Mucosa of descending colon (tissue), 3 donors: ENCODE measurements around the gene YPEL2. TPM values are rescaled to one million over a fixed set of nuclear protein-coding genes. Genes with fewer than 3 reads are reported as not detected.
"Not testable (repeated sequence)": the region's sequence is repeated elsewhere in the genome, so short reads cannot be mapped to it uniquely, and the experiment has no call there.

Experiments used
- ATAC-seq: fragments of 200-7000 bp; cut with Tn5 transposase; one replicate; pipeline ENCODE4 v1.9.1; 2020; ENCODE audit warnings: mild to moderate bottlenecking, moderate library complexity
- DNase-seq, 3 donors: peaks; one replicate each; pipeline ENCODE4 v3.0.0-alpha.2; 2020
- H3K36me3 ChIP-seq: fragments of 200-600 bp; one replicate; pipeline ENCODE4 v1.8.0; 2021; ENCODE audit warnings: low read depth, mild to moderate bottlenecking
- H3K4me1 ChIP-seq: fragments of 200-600 bp; one replicate; pipeline ENCODE4 v1.8.0; 2021; ENCODE audit warnings: low read depth, mild to moderate bottlenecking
- H3K4me3 ChIP-seq: fragments of 200-600 bp; one replicate; pipeline ENCODE4 v1.8.0; 2021; ENCODE audit warnings: mild to moderate bottlenecking
- H3K9me3 ChIP-seq: fragments of 200-600 bp; one replicate; pipeline ENCODE4 v1.8.0; 2021; ENCODE audit warnings: mild to moderate bottlenecking
- CTCF ChIP-seq: fragments of 200-600 bp; IDR thresholded peaks from one replicate; pipeline ENCODE4 v1.8.0; 2022; ENCODE audit warnings: antibody characterized with exemption, mild to moderate bottlenecking
- intact Hi-C, 2 donors: fragments of 100-400 bp; cut with DNase I in 1 of 2; cut with micrococcal nuclease in 1 of 2; formaldehyde crosslinking; loops; one replicate each; pipeline versions ENCODE4 v1.11.0 to v1.11.1; 2022; cut with DNase I, micrococcal nuclease
- long read RNA-seq, 2 donors: library from polyadenylated mRNA; unstranded; transcript quantifications; one replicate each; pipeline ENCODE4 v2.0.0, GENCODE V29; 2019 to 2021
- total RNA-seq, 3 donors: library from RNA; stranded (reverse); fragmentation: NEBNext Ultra II Directional in 2 of 3; extraction: Animal tissue kit (Norgen Biotek cat#: 25700) in 2 of 3; gene quantifications; one replicate each; pipeline versions ENCODE4 v1.2.1 to v1.2.4, GENCODE V29; 2021 to 2023
- donor health status: DM: no; HTN: no; CAD: no; lungs with moderate emphysema.
- donor health status: DM: no; HTN: no; CAD: no.
- donor health status: DM: no; HTN: yes; CAD: no.

Gene YPEL2
- 10 to 100 TPM; 29.6 to 33.8 (median 32.8) TPM for total RNA-seq
- long read RNA-seq, donor 1, full-length matches to known transcripts, result 16 of 28 reads
- long read RNA-seq, donor 1, partial matches to known transcripts, result 2 of 28 reads
- long read RNA-seq, donor 1, other reads (novel, unspliced or antisense), result 10 of 28 reads
- long read RNA-seq, donor 2, full-length matches to known transcripts, result 21 of 25 reads
- long read RNA-seq, donor 2, partial matches to known transcripts, result 0 of 25 reads
- long read RNA-seq, donor 2, other reads (novel, unspliced or antisense), result 4 of 25 reads

GRCh38 chr17:59331129-59331928, at the start of gene YPEL2:
YPEL2 (plus strand) TSS chr17:59331655; CDS start chr17:59353410, 21,755 bp downstream.
- TF ChIP-seq CTCF, result no peak
- intact Hi-C loops, result no loop called here
- DNase-seq (peak; percentile 94 to 98 (median 97)), ATAC-seq (peak; percentile 87)
- Histone ChIP-seq H3K36me3 (no peaks in the 10 kb centered on the region), H3K9me3 (no peaks in the 10 kb centered on the region), H3K4me1 (peaks cover 30% of the 10 kb centered on the region), H3K4me3 (peak within 1 kb of the TSS; percentile 94)

GRCh38 chr17:59284317-59284716, 47.1 kb upstream of the YPEL2 start:
- Histone ChIP-seq H3K36me3 (no peaks in the 10 kb centered on the region), H3K4me1 (no peaks in the 10 kb centered on the region), H3K9me3 (no peaks in the 10 kb centered on the region), H3K4me3 (no peak overlapping the region)
- ATAC-seq (no peak), DNase-seq (no peak)
- intact Hi-C loops, result no loop called here
- TF ChIP-seq CTCF, result no peak

- Histone ChIP-seq H3K4me3 (no peak overlapping the region), H3K4me1 (peaks cover 12% of the 10 kb centered on the region), H3K36me3 (no peaks in the 10 kb centered on the region), H3K9me3 (no peaks in the 10 kb centered on the region)
- ATAC-seq, result no peak
- DNase-seq, result no peak
- TF ChIP-seq CTCF, result no peak
- intact Hi-C loops, result no loop called here
Measured at GRCh38 chr17:59287452-59287851, 44.0 kb upstream of the YPEL2 start.

- intact Hi-C loops, result no loop called here
- DNase-seq (no peak), ATAC-seq (no peak)
- no peaks in the 10 kb centered on the region for H3K36me3 ChIP-seq
- H3K4me1 ChIP-seq, result peaks cover 12% of the 10 kb centered on the region
- H3K4me3 ChIP-seq, result no peak overlapping the region
- no peak for TF ChIP-seq CTCF
- no peaks in the 10 kb centered on the region for H3K9me3 ChIP-seq
Measured at GRCh38 chr17:59287891-59288290, 43.6 kb upstream of the YPEL2 start.

- ATAC-seq, result no peak
- DNase-seq, result no peak
- H3K4me1 ChIP-seq, result peaks cover 12% of the 10 kb centered on the region
- TF ChIP-seq CTCF, result no peak
- no peak overlapping the region for H3K4me3 ChIP-seq
- intact Hi-C loops, result no loop called here
- no peaks in the 10 kb centered on the region for H3K9me3 ChIP-seq
- no peaks in the 10 kb centered on the region for H3K36me3 ChIP-seq
Measured at GRCh38 chr17:59289981-59290301, 41.5 kb upstream of the YPEL2 start.

GRCh38 chr17:59290302-59290998, 41.0 kb upstream of the YPEL2 start:
- H3K4me1 ChIP-seq, result peaks cover 12% of the 10 kb centered on the region
- H3K36me3 ChIP-seq, intact Hi-C loops, H3K9me3 ChIP-seq, H3K4me3 ChIP-seq: not testable (repeated sequence)
- peak; percentile 70 for ATAC-seq
- DNase-seq, result peak in 2 of 3 donors; percentile 48 to 63
